Activated T-cell treated with anti-CD3 and anti-CD28 coated beads, Interleukin-2, amount 50 U/mL, for 72 hours (primary cell): ENCODE data around the gene ZNF595. TPM values are rescaled to one million over a fixed set of nuclear protein-coding genes. Genes with fewer than 3 reads are reported as not detected.
A peak's percentile ranks its signal among the peaks of the same experiment; 100 is the strongest.
"Not testable (repeated sequence)": the region's sequence is repeated elsewhere in the genome, so short reads cannot be mapped to it uniquely, and the experiment has no call there.

Experiments
- ATAC-seq, 2 donors: fragments of 150-1000 bp; cut with Tn5 transposase; replicated peaks in 1 of 2; 2 replicates each; pipeline ENCODE4 v1.10.0; 2021; ENCODE audit warnings: moderate library complexity in 2 of 2, mild to moderate bottlenecking in 1 of 2
- DNase-seq, 2 donors: peaks; one replicate each; pipeline ENCODE4 v3.0.0; 2021 to 2022; ENCODE audit warnings: mixed read lengths in 1 of 2
- H3K27ac Mint-ChIP-seq: one replicate; pipeline ENCODE4 v1.8.0; 2022; ENCODE audit warnings: mild to moderate bottlenecking, moderate library complexity, mixed read lengths
- H3K27me3 Mint-ChIP-seq: one replicate; pipeline ENCODE4 v1.8.0; 2022; ENCODE audit warnings: low read depth, mixed read lengths
- H3K36me3 Mint-ChIP-seq, 2 donors: one replicate each; pipeline ENCODE4 v1.8.0; 2022; ENCODE audit warnings: mixed read lengths in 2 of 2, mild to moderate bottlenecking in 1 of 2; ENCODE audit not compliant: insufficient read depth in 2 of 2
- H3K4me1 Mint-ChIP-seq: one replicate; pipeline ENCODE4 v1.8.0; 2022; ENCODE audit warnings: low read depth, mixed read lengths
- H3K4me3 Mint-ChIP-seq, 2 donors: one replicate each; pipeline ENCODE4 v1.8.0; 2022; ENCODE audit warnings: mild to moderate bottlenecking in 2 of 2, mixed read lengths in 2 of 2, moderate library complexity in 2 of 2
- H3K9me3 Mint-ChIP-seq, 2 donors: one replicate each; pipeline ENCODE4 v1.8.0; 2022; ENCODE audit warnings: mixed read lengths in 2 of 2
- total RNA-seq, 2 donors: library from RNA; stranded (reverse); gene quantifications; one replicate each; pipeline ENCODE4 v1.2.3, GENCODE V29; 2022

Gene ZNF595
- total RNA-seq, 2 donors from 2014 or later, result 3.0 to 3.4 TPM

DNA sequence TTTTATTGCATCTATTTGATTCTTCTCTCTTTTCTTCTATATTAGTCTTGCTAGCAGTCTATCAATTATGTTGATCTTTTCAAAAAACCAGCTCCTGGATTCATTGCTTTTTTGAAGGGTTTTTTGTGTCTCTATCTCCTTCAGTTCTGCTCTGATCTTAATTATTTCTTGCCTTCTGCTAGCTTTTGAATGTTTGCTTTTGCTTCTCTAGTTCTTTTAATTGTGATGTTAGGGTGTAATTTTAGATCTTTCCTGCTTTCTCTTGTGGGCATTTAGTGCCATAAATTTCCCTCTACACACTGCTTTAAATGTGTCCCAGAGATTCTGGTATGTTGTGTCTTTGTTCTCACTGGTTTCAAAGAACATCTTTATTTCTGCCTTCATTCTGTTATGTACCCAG lies 14.9 kb upstream of the ZNF595 start:
- not testable (repeated sequence) for H3K4me1 Mint-ChIP-seq, H3K9me3 Mint-ChIP-seq, ATAC-seq, DNase-seq, H3K27ac Mint-ChIP-seq, H3K27me3 Mint-ChIP-seq, H3K4me3 Mint-ChIP-seq, H3K36me3 Mint-ChIP-seq

GRCh38 chr4:43375-43774 lies 9.7 kb upstream of the ZNF595 start:
- not testable (repeated sequence) for DNase-seq, ATAC-seq, H3K36me3 Mint-ChIP-seq, H3K27me3 Mint-ChIP-seq, H3K4me3 Mint-ChIP-seq, H3K4me1 Mint-ChIP-seq, H3K27ac Mint-ChIP-seq, H3K9me3 Mint-ChIP-seq

GRCh38 chr4:51253-51652 lies 1.9 kb upstream of the ZNF595 start:
- H3K27me3 Mint-ChIP-seq, DNase-seq, H3K9me3 Mint-ChIP-seq, H3K27ac Mint-ChIP-seq, H3K4me3 Mint-ChIP-seq, ATAC-seq, H3K4me1 Mint-ChIP-seq, H3K36me3 Mint-ChIP-seq: not testable (repeated sequence)

GRCh38 chr4:51655-52277 lies 1.4 kb upstream of the ZNF595 start:
- H3K27me3 Mint-ChIP-seq, H3K36me3 Mint-ChIP-seq, H3K27ac Mint-ChIP-seq, H3K4me1 Mint-ChIP-seq, H3K9me3 Mint-ChIP-seq, H3K4me3 Mint-ChIP-seq: not testable (repeated sequence)
- DNase-seq (peak in 1 of 2 donors; percentile 8), ATAC-seq (peak; percentile 50 to 61)

DNA sequence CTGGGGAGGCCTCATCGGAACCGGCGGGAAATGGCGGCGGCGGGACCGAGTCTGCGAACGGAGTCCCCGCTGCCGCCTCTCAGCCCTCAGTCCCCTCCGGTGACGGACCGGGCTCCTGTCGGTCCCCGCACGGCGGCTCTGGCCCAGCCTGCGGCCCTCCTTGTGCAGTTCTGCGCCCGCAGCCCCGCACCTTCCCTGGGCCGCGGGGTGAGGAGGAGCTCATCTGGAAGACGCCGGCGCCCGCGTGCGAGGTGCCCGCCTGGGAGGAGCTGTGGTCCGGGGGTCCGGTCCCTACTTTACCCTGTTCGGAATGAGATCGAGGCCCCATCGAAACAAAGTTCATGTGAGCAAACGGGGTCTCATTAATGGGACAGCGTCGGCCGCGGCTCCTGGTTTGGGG lies 400 bp downstream of the ZNF595 start:
- H3K4me1 Mint-ChIP-seq, H3K27ac Mint-ChIP-seq, DNase-seq, H3K27me3 Mint-ChIP-seq, ATAC-seq, H3K4me3 Mint-ChIP-seq, H3K9me3 Mint-ChIP-seq, H3K36me3 Mint-ChIP-seq: not testable (repeated sequence)

- H3K27me3 Mint-ChIP-seq, H3K27ac Mint-ChIP-seq, DNase-seq, H3K4me1 Mint-ChIP-seq, H3K4me3 Mint-ChIP-seq, ATAC-seq, H3K9me3 Mint-ChIP-seq: not testable (repeated sequence)
- peaks cover 10% of the 10 kb centered on the region in 2 donors for H3K36me3 Mint-ChIP-seq
Observed at GRCh38 chr4:64733-65132, 11.6 kb downstream of the ZNF595 start.

- Mint-ChIP-seq H3K4me3 (no peak overlapping the region), H3K4me1 (no peaks in the 10 kb centered on the region), H3K36me3 (peaks cover 29 to 44% of the 10 kb centered on the region in 2 donors), H3K27me3 (no peaks in the 10 kb centered on the region), H3K27ac (no peak overlapping the region), H3K9me3 (peaks cover 27 to 33% of the 10 kb centered on the region in 2 donors)
- ATAC-seq, result no peak
- no peak for DNase-seq
Observed at GRCh38 chr4:71830-72229, 18.7 kb downstream of the ZNF595 start.

GRCh38 chr4:85951-86350 lies 32.8 kb downstream of the ZNF595 start:
- DNase-seq (no peak), ATAC-seq (no peak)
- H3K9me3 Mint-ChIP-seq, result peaks cover 17 to 20% of the 10 kb centered on the region in 2 donors
- H3K27me3 Mint-ChIP-seq, result no peaks in the 10 kb centered on the region
- no peaks in the 10 kb centered on the region for H3K4me1 Mint-ChIP-seq
- no peak overlapping the region for H3K27ac Mint-ChIP-seq
- peaks cover 24 to 51% of the 10 kb centered on the region in 2 donors for H3K36me3 Mint-ChIP-seq
- H3K4me3 Mint-ChIP-seq, result no peak overlapping the region

DNA sequence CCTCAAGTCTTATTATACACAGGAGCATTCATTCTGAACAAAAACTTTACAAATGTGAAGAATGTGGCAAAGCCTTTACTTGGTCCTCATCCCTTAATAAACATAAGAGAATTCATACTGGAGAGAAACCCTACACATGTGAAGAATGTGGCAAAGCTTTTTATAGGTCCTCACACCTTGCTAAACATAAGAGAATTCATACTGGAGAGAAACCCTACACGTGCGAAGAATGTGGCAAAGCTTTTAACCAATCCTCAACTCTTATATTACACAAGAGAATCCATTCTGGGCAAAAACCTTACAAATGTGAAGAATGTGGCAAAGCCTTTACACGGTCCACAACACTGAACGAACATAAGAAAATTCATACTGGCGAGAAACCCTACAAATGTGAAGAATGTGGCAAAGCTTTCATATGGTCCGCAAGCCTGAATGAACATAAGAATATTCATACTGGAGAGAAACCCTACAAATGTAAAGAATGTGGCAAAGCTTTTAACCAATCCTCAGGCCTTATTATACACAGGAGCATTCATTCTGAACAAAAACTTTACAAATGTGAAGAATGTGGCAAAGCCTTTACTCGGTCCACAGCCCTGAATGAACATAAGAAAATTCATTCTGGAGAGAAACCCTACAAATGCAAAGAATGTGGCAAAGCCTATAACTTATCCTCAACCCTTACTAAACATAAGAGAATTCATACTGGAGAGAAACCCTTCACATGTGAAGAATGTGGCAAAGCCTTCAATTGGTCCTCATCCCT lies 33.6 kb downstream of the ZNF595 start:
- not testable (repeated sequence) for H3K4me1 Mint-ChIP-seq, DNase-seq, ATAC-seq, H3K27me3 Mint-ChIP-seq, H3K4me3 Mint-ChIP-seq, H3K27ac Mint-ChIP-seq
- Mint-ChIP-seq H3K36me3 (peaks cover 26 to 51% of the 10 kb centered on the region in 2 donors), H3K9me3 (peaks cover 18 to 24% of the 10 kb centered on the region in 2 donors)

GRCh38 chr4:98386-98785 lies 45.3 kb downstream of the ZNF595 start:
- Mint-ChIP-seq H3K4me1 (no peaks in the 10 kb centered on the region), H3K27me3 (peaks cover 8% of the 10 kb centered on the region), H3K9me3 (peaks cover 9 to 16% of the 10 kb centered on the region in 2 donors), H3K27ac (no peak overlapping the region), H3K4me3 (no peak overlapping the region), H3K36me3 (peaks cover 9 to 12% of the 10 kb centered on the region in 2 donors)
- ATAC-seq, result no peak
- DNase-seq, result no peak

GRCh38 chr4:99863-100262 lies 46.7 kb downstream of the ZNF595 start:
- Mint-ChIP-seq H3K36me3 (peaks cover 5 to 8% of the 10 kb centered on the region in 2 donors), H3K27me3 (peaks cover 8% of the 10 kb centered on the region), H3K4me1 (no peaks in the 10 kb centered on the region), H3K9me3 (peaks cover 9 to 12% of the 10 kb centered on the region in 2 donors), H3K4me3 (no peak overlapping the region), H3K27ac (no peak overlapping the region)
- DNase-seq (no peak), ATAC-seq (no peak)

DNA sequence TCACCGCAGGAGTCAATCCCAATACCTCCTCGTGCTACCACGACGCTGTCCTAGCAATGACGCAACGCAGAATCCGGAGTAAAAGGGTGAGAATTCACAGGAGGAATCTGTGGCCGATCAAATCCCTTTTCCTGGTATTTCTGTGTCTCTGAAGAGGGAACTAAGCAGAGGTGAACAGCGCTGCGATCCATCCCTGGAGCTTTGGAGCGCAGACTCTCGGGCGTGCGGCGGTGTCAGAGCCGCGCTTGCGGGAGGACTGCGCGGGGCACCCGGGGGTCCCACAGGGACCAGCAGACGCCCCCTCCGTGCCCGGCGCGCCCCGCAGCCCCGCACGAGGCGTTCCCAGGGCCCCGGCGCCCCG lies 53.9 kb downstream of the ZNF595 start:
- Mint-ChIP-seq H3K27me3 (peaks cover 43% of the 10 kb centered on the region), H3K9me3 (peaks cover 28 to 29% of the 10 kb centered on the region in 2 donors), H3K36me3 (peaks cover 30 to 31% of the 10 kb centered on the region in 2 donors), H3K4me3 (no peak overlapping the region), H3K4me1 (no peaks in the 10 kb centered on the region), H3K27ac (no peak overlapping the region)
- ATAC-seq (no peak), DNase-seq (no peak)

DNA sequence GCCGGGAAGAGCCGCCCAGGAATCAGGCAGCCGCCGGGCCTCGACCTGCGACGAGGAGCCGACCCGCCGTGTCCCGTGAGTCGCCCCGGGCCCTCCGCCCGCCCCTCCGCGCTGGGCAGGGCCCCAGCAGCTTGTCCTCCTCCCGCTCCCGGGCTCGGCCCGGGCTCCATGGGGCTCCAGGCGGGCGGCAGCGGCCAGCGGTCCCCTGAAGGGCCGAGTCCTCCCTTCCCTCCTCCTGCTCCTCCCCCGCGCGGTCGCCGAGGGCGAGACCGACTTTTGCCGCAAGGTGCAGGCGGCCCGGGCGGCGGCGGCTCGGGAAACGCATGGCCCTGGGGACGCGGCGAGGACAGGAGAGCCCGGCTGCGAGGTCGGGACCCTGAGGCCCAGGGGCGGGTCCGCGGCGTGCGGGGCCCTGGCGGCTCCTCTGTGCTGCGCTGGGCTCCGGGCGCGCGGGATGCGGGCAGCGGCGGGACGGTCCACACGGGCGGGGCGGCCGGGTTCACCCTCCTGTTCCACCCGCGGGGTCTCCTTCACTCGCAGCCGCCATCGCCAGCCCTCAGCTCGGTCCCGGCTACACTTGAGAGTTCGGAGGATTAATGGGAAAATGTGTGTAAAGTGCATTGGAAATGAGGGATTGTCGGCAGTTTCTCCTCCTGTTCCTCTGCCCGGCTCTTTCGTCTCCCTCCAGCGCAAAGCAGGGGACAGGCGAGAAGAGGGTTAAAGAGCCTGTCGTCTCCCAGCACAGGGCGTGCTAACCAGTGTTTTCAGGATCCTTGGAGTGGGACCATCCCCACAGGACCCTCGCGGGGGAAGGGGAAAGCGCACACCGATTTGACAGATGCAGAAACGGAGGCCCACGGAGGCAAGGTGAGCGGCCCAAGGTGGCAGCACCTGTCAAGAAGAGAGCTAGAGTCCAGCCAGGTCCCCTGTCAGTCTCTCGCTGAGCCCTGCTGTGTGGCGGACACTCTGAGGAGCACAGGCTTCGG lies 54.6 kb downstream of the ZNF595 start:
- H3K4me3 Mint-ChIP-seq, result no peak overlapping the region
- DNase-seq, result no peak

More for the DNA sequence above, 54.6 kb downstream of the ZNF595 start:
- Mint-ChIP-seq H3K9me3 (peaks cover 27 to 28% of the 10 kb centered on the region in 2 donors), H3K4me1 (no peaks in the 10 kb centered on the region), H3K27me3 (peaks cover 38% of the 10 kb centered on the region), H3K27ac (no peak overlapping the region), H3K36me3 (peaks cover 29 to 31% of the 10 kb centered on the region in 2 donors)
- ATAC-seq, result no peak
